GM23338 (cell line): Measurements from ENCODE around the gene EPHB2. TPM values are rescaled to one million over a fixed set of nuclear protein-coding genes. Genes with fewer than 3 reads are reported as not detected.

ENCODE experiments used
- ATAC-seq: fragments of 200-7000 bp; cut with Tn5 transposase; 3 replicates; pipeline ENCODE4 v1.9.1; 2020
- DNase-seq: peaks from one replicate; pipeline ENCODE4 v3.0.0-alpha.2; 2015; ENCODE audit warnings: low spot score
- H2AFZ ChIP-seq: fragments of 200-600 bp; sonication (generic); 2 replicates; pipeline ENCODE4 v1.8.0; 2016; ENCODE audit warnings: antibody characterized with exemption, mild to moderate bottlenecking, moderate library complexity
- H3F3A ChIP-seq: fragments of 200-600 bp; sonication (generic); replicated peaks from 2 replicates; pipeline ENCODE4 v1.8.0; 2017; ENCODE audit warnings: antibody characterized with exemption, mixed run types, low read depth
- H3K27ac ChIP-seq: fragments of 200-600 bp; sonication (generic); 2 replicates; pipeline ENCODE4 v1.6.1; 2016; ENCODE audit warnings: low read depth
- H3K27me3 ChIP-seq: fragments of 200-600 bp; sonication (generic); 2 replicates; pipeline ENCODE4 v1.8.0; 2016; ENCODE audit warnings: mild to moderate bottlenecking, mixed run types, moderate library complexity; ENCODE audit not compliant: insufficient read depth
- H3K36me3 ChIP-seq: fragments of 200-600 bp; sonication (generic); 2 replicates; pipeline ENCODE4 v1.8.0; 2016; ENCODE audit warnings: mild to moderate bottlenecking; ENCODE audit not compliant: insufficient read depth
- H3K4me1 ChIP-seq: fragments of 200-600 bp; sonication (generic); 2 replicates; pipeline ENCODE4 v1.8.0; 2016; ENCODE audit warnings: mild to moderate bottlenecking, moderate library complexity; ENCODE audit not compliant: insufficient read depth
- H3K4me2 ChIP-seq: fragments of 200-600 bp; sonication (generic); 2 replicates; pipeline ENCODE4 v1.7.1; 2017; ENCODE audit warnings: mixed run types
- H3K4me3 ChIP-seq: fragments of 200-600 bp; sonication (generic); 2 replicates; pipeline ENCODE4 v1.6.1; 2016; ENCODE audit warnings: mixed run types
- H3K79me2 ChIP-seq: fragments of 200-600 bp; sonication (generic); replicated peaks from 2 replicates; pipeline ENCODE4 v1.8.0; 2017; ENCODE audit warnings: mild to moderate bottlenecking; ENCODE audit not compliant: insufficient read depth
- H3K9me2 ChIP-seq: fragments of 200-600 bp; sonication (generic); 2 replicates; pipeline ENCODE4 v1.8.0; 2017; ENCODE audit not compliant: insufficient read depth
- H4K20me1 ChIP-seq: fragments of 200-600 bp; sonication (generic); replicated peaks from 2 replicates; pipeline ENCODE4 v1.8.0; 2017; ENCODE audit warnings: mild to moderate bottlenecking; ENCODE audit not compliant: insufficient read depth
- H3K27ac Mint-ChIP-seq: 2 replicates; pipeline ENCODE4 v1.8.0; 2020; ENCODE audit warnings: inconsistent platforms, mild to moderate bottlenecking, moderate library complexity, mixed read lengths
- H3K27me3 Mint-ChIP-seq: 3 replicates; pipeline ENCODE4 v1.8.0; 2022; ENCODE audit warnings: low read depth, mild to moderate bottlenecking, moderate library complexity, mixed read lengths, inconsistent platforms; ENCODE audit not compliant: insufficient read depth, poor library complexity
- H3K36me3 Mint-ChIP-seq: 3 replicates; pipeline ENCODE4 v1.8.0; 2021; ENCODE audit warnings: low read depth, mild to moderate bottlenecking, inconsistent platforms, moderate library complexity, mixed read lengths
- H3K4me1 Mint-ChIP-seq: 3 replicates; pipeline ENCODE4 v1.8.0; 2020; ENCODE audit warnings: mild to moderate bottlenecking, inconsistent platforms, mixed read lengths
- H3K4me3 Mint-ChIP-seq: 3 replicates; pipeline ENCODE4 v1.8.0; 2021; ENCODE audit warnings: moderate library complexity, mild to moderate bottlenecking, inconsistent platforms, mixed read lengths
- H3K9me3 Mint-ChIP-seq: 3 replicates; pipeline ENCODE4 v1.8.0; 2020; ENCODE audit warnings: moderate library complexity, mild to moderate bottlenecking, inconsistent platforms, mixed read lengths
- CREB1 ChIP-seq: fragments of 250-450 bp; sonication (Bioruptor Pico); IDR thresholded peaks from 2 replicates; pipeline ENCODE4 v1.5.0; 2020; ENCODE audit warnings: low read depth, mild to moderate bottlenecking, moderate library complexity
- EZH2 ChIP-seq: fragments of 200-600 bp; sonication (generic); IDR thresholded peaks from one replicate; pipeline ENCODE4 v1.8.0; 2017; ENCODE audit warnings: antibody characterized with exemption, mild to moderate bottlenecking, low read depth; ENCODE audit not compliant: unreplicated experiment
- EZH2phosphoT487 ChIP-seq: fragments of 200-600 bp; sonication (generic); IDR thresholded peaks from one replicate; pipeline ENCODE4 v1.8.1; 2018; ENCODE audit warnings: antibody characterized with exemption; ENCODE audit not compliant: unreplicated experiment
- JUNB ChIP-seq: IDR thresholded peaks from one replicate; pipeline ENCODE4 v1.6.1; 2016; ENCODE audit warnings: antibody characterized with exemption; ENCODE audit not compliant: unreplicated experiment
- NANOG ChIP-seq: IDR thresholded peaks from 2 replicates; pipeline ENCODE4 v1.6.1; 2016; ENCODE audit warnings: antibody characterized with exemption, borderline replicate concordance
- POLR2AphosphoS5 ChIP-seq: IDR thresholded peaks from 2 replicates; pipeline ENCODE4 v1.6.1; 2016; ENCODE audit warnings: antibody characterized with exemption, low read depth
- STAT1 ChIP-seq: IDR thresholded peaks from one replicate; pipeline ENCODE4 v1.6.1; 2016; ENCODE audit warnings: antibody characterized with exemption; ENCODE audit not compliant: unreplicated experiment
- ZNF114 ChIP-seq: fragments of 250-450 bp; sonication (Bioruptor Pico); IDR thresholded peaks from 2 replicates; pipeline ENCODE4 v1.5.0; 2020; ENCODE audit warnings: mild to moderate bottlenecking, moderate library complexity
- ZNF331 ChIP-seq: fragments of 250-450 bp; sonication (Bioruptor Pico); IDR thresholded peaks from 2 replicates; pipeline ENCODE4 v1.5.0; 2020; ENCODE audit warnings: low read depth, mild to moderate bottlenecking, moderate library complexity
- polyA plus RNA-seq: library from polyadenylated mRNA; unstranded; fragments of >200 nt; fragmentation: Nextera tagmentation; extraction: Ambion mirVana; gene quantifications from 2 replicates; pipeline ENCODE4 v1.2.1, GENCODE V29; 2016
- total RNA-seq: library from RNA; depleted of rRNA; stranded (reverse); fragments of >200 nt; shearing (Covaris generic); gene quantifications from 2 replicates; pipeline ENCODE4 v1.2.3, GENCODE V29; 2014
- TF ChIP-seq, protein P1 (sequence below): IDR thresholded peaks from 2 replicates; pipeline ENCODE4 v1.6.1; 2016; ENCODE audit warnings: antibody characterized with exemption
- TF ChIP-seq, protein P2 (sequence below), 2 experiments: fragments of 200-600 bp in 1 of 2; sonication (generic) in 1 of 2; conservative IDR thresholded peaks; 2 replicates each; pipeline versions ENCODE4 v1.5.1 to v1.6.1; 2016 to 2017; ENCODE audit warnings: antibody characterized with exemption in 2 of 2, low read depth in 2 of 2, mild to moderate bottlenecking in 2 of 2, moderate library complexity in 1 of 2
- TF ChIP-seq, protein P3 (sequence below): fragments of 250-450 bp; sonication (Bioruptor Pico); IDR thresholded peaks from 2 replicates; pipeline ENCODE4 v1.5.0; 2020; ENCODE audit warnings: mild to moderate bottlenecking, moderate library complexity

Gene EPHB2
- total and polyA plus RNA-seq, 2 experiments from 2014 or later, result 4.1 to 20.1 TPM

DNA sequence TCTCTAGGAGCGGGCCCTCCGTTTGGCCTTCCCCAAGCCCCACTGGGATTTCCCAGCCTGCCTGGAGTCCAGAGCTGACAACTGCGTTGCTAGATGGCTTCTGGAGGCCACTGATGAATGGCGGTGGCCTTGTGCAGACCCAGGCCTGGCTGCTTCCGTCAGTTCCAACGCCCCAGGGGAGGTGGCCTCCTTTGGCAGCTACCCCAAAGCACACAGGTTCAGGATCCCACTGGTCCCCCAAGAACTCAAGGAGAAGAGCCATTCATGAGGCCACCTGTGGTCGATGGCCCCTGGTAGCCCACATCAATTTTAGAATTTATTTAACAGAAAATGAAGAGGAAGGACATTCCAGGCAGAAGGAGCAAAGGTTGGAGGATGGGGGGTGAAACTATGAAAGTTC, 176.9 kb downstream of the EPHB2 start:
- H3K4me2 ChIP-seq, result no peak overlapping the region
- ATAC-seq (no peak), DNase-seq (no peak)
- no peaks in the 10 kb centered on the region for H3K27me3 ChIP-seq
- H3F3A ChIP-seq, result no peaks in the 10 kb centered on the region
- TF ChIP-seq EZH2 (no peak), NANOG (no peak), JUNB (no peak), ZNF331 (CRISPR knock-in tag) (no peak), CREB1 (CRISPR knock-in tag) (no peak), ZNF114 (CRISPR knock-in tag) (no peak), EZH2phosphoT487 (no peak), STAT1 (no peak), POLR2AphosphoS5 (no peak)
- TF ChIP-seq, protein P1, sequence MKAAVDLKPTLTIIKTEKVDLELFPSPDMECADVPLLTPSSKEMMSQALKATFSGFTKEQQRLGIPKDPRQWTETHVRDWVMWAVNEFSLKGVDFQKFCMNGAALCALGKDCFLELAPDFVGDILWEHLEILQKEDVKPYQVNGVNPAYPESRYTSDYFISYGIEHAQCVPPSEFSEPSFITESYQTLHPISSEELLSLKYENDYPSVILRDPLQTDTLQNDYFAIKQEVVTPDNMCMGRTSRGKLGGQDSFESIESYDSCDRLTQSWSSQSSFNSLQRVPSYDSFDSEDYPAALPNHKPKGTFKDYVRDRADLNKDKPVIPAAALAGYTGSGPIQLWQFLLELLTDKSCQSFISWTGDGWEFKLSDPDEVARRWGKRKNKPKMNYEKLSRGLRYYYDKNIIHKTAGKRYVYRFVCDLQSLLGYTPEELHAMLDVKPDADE, result no peak
- TF ChIP-seq, protein P2, sequence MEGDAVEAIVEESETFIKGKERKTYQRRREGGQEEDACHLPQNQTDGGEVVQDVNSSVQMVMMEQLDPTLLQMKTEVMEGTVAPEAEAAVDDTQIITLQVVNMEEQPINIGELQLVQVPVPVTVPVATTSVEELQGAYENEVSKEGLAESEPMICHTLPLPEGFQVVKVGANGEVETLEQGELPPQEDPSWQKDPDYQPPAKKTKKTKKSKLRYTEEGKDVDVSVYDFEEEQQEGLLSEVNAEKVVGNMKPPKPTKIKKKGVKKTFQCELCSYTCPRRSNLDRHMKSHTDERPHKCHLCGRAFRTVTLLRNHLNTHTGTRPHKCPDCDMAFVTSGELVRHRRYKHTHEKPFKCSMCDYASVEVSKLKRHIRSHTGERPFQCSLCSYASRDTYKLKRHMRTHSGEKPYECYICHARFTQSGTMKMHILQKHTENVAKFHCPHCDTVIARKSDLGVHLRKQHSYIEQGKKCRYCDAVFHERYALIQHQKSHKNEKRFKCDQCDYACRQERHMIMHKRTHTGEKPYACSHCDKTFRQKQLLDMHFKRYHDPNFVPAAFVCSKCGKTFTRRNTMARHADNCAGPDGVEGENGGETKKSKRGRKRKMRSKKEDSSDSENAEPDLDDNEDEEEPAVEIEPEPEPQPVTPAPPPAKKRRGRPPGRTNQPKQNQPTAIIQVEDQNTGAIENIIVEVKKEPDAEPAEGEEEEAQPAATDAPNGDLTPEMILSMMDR (conservative IDR thresholded peaks at IDR 0.05; ENCODE audit: low read depth in 2 of 2), result no peak
- TF ChIP-seq, protein P3, sequence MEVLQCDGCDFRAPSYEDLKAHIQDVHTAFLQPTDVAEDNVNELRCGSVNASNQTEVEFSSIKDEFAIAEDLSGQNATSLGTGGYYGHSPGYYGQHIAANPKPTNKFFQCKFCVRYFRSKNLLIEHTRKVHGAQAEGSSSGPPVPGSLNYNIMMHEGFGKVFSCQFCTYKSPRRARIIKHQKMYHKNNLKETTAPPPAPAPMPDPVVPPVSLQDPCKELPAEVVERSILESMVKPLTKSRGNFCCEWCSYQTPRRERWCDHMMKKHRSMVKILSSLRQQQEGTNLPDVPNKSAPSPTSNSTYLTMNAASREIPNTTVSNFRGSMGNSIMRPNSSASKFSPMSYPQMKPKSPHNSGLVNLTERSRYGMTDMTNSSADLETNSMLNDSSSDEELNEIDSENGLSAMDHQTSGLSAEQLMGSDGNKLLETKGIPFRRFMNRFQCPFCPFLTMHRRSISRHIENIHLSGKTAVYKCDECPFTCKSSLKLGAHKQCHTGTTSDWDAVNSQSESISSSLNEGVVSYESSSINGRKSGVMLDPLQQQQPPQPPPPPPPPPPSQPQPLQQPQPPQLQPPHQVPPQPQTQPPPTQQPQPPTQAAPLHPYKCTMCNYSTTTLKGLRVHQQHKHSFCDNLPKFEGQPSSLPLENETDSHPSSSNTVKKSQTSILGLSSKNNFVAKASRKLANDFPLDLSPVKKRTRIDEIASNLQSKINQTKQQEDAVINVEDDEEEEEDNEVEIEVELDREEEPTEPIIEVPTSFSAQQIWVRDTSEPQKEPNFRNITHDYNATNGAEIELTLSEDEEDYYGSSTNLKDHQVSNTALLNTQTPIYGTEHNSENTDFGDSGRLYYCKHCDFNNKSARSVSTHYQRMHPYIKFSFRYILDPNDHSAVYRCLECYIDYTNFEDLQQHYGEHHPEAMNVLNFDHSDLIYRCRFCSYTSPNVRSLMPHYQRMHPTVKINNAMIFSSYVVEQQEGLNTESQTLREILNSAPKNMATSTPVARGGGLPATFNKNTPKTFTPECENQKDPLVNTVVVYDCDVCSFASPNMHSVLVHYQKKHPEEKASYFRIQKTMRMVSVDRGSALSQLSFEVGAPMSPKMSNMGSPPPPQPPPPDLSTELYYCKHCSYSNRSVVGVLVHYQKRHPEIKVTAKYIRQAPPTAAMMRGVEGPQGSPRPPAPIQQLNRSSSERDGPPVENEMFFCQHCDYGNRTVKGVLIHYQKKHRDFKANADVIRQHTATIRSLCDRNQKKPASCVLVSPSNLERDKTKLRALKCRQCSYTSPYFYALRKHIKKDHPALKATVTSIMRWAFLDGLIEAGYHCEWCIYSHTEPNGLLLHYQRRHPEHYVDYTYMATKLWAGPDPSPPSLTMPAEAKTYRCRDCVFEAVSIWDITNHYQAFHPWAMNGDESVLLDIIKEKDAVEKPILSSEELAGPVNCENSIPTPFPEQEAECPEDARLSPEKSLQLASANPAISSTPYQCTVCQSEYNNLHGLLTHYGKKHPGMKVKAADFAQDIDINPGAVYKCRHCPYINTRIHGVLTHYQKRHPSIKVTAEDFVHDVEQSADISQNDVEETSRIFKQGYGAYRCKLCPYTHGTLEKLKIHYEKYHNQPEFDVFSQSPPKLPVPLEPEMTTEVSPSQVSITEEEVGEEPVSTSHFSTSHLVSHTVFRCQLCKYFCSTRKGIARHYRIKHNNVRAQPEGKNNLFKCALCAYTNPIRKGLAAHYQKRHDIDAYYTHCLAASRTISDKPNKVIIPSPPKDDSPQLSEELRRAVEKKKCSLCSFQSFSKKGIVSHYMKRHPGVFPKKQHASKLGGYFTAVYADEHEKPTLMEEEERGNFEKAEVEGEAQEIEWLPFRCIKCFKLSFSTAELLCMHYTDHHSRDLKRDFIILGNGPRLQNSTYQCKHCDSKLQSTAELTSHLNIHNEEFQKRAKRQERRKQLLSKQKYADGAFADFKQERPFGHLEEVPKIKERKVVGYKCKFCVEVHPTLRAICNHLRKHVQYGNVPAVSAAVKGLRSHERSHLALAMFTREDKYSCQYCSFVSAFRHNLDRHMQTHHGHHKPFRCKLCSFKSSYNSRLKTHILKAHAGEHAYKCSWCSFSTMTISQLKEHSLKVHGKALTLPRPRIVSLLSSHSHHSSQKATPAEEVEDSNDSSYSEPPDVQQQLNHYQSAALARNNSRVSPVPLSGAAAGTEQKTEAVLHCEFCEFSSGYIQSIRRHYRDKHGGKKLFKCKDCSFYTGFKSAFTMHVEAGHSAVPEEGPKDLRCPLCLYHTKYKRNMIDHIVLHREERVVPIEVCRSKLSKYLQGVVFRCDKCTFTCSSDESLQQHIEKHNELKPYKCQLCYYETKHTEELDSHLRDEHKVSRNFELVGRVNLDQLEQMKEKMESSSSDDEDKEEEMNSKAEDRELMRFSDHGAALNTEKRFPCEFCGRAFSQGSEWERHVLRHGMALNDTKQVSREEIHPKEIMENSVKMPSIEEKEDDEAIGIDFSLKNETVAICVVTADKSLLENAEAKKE (CRISPR knock-in tag), result no peak
- H3K36me3 ChIP-seq, result no peaks in the 10 kb centered on the region
- H3K79me2 ChIP-seq, result no peaks in the 10 kb centered on the region
- H3K27ac ChIP-seq, result no peak overlapping the region
- H2AFZ ChIP-seq, result no peak overlapping the region
- H3K4me1 ChIP-seq, result no peaks in the 10 kb centered on the region
- no peak overlapping the region for H3K27ac Mint-ChIP-seq
- no peak overlapping the region for H3K4me3 Mint-ChIP-seq
- no peaks in the 10 kb centered on the region for H3K9me3 Mint-ChIP-seq
- no peak overlapping the region for H3K4me3 ChIP-seq
- H3K27me3 Mint-ChIP-seq, result peaks cover 3% of the 10 kb centered on the region
- H3K36me3 Mint-ChIP-seq, result no peaks in the 10 kb centered on the region
- no peaks in the 10 kb centered on the region for H3K9me2 ChIP-seq
- no peaks in the 10 kb centered on the region for H4K20me1 ChIP-seq
- H3K4me1 Mint-ChIP-seq, result no peaks in the 10 kb centered on the region
